H1 (cell line): ENCODE results near the gene SMYD3. TPM values are rescaled to one million over a fixed set of nuclear protein-coding genes. Genes with fewer than 3 reads are reported as not detected.

Experiments
- CTCF ChIA-PET: fragments of 300-600 bp; sonication (Branson Sonifier 250); formaldehyde crosslinking; loops from one replicate; lab custom pipeline; 2021; ENCODE audit not compliant: partially characterized antibody; lab: Charles Lee
- POLR2A ChIA-PET: fragments of 300-600 bp; sonication (Branson Sonifier 250); formaldehyde crosslinking; loops from one replicate; lab custom pipeline; 2021; ENCODE audit warnings: inconsistent platforms; ENCODE audit not compliant: partially characterized antibody; lab: Charles Lee
- DNase-seq, 2 experiments: peaks; one replicate each; pipeline versions ENCODE4 v3.0.0 to v3.0.0-alpha.2; 2010 to 2022; ENCODE audit warnings: low spot score in 2 of 2, low read depth in 1 of 2, mixed read lengths in 1 of 2
- FAIRE-seq: peaks from 2 replicates; lab custom pipeline; 2011; peaks lifted over from hg19 to GRCh38; lab: Jason Lieb, UNC
- H2AFZ ChIP-seq: 2 replicates; pipeline ENCODE4 v1.8.1; 2012; ENCODE audit warnings: low read length, inconsistent platforms
- H2AK5ac ChIP-seq: 2 replicates; pipeline ENCODE4 v1.6.1; 2013; ENCODE audit warnings: low read depth, low read length
- H2BK120ac ChIP-seq: replicated peaks from 2 replicates; pipeline ENCODE3; 2013; ENCODE audit warnings: low read depth, low read length, inconsistent platforms
- H2BK12ac ChIP-seq: 2 replicates; pipeline ENCODE4 v1.6.1; 2013; ENCODE audit warnings: low read depth, low read length
- H2BK15ac ChIP-seq: 2 replicates; pipeline ENCODE4 v1.6.1; 2013; ENCODE audit warnings: low read length
- H2BK20ac ChIP-seq: 2 replicates; pipeline ENCODE4 v1.6.1; 2013; ENCODE audit warnings: low read length
- H2BK5ac ChIP-seq: 2 replicates; pipeline ENCODE4 v1.6.1; 2013; ENCODE audit warnings: low read depth, low read length
- H3K14ac ChIP-seq: 2 replicates; pipeline ENCODE4 v1.6.1; 2013; ENCODE audit warnings: inconsistent platforms; ENCODE audit not compliant: insufficient read length
- H3K18ac ChIP-seq: 2 replicates; pipeline ENCODE4 v1.6.1; 2013; ENCODE audit warnings: low read length; ENCODE audit errors: extremely low read depth
- H3K23ac ChIP-seq: 2 replicates; pipeline ENCODE4 v1.6.1; 2013; ENCODE audit warnings: inconsistent platforms; ENCODE audit not compliant: insufficient read length
- H3K23me2 ChIP-seq: 2 replicates; pipeline ENCODE4 v1.6.1; 2013; ENCODE audit warnings: low read depth, low read length
- H3K27ac ChIP-seq: 2 replicates; pipeline ENCODE4 v1.6.1; 2011; ENCODE audit warnings: low read depth, low read length, inconsistent platforms
- H3K27me3 ChIP-seq, 4 experiments: replicated peaks in 1 of 4; 1 replicate in 1 of 4; 2 replicates in 3 of 4; pipeline versions ENCODE4 v1.6.1 to v1.8.1; 2011 to 2013; ENCODE audit warnings: low read length in 3 of 4, mild to moderate bottlenecking in 3 of 4, inconsistent platforms in 2 of 4, mixed read lengths in 2 of 4, moderate library complexity in 1 of 4; ENCODE audit not compliant: control insufficient read depth in 3 of 4, insufficient read depth in 3 of 4; ENCODE audit errors: extremely low read depth in 1 of 4
- H3K36me3 ChIP-seq, 4 experiments: 2 replicates each; pipeline versions ENCODE4 v1.6.1 to v1.8.1; 2011 to 2013; ENCODE audit warnings: mild to moderate bottlenecking in 4 of 4, low read length in 3 of 4, moderate library complexity in 2 of 4, control low read depth in 1 of 4, inconsistent platforms in 1 of 4; ENCODE audit not compliant: insufficient read depth in 4 of 4, control insufficient read depth in 2 of 4
- H3K4ac ChIP-seq: replicated peaks from 2 replicates; pipeline ENCODE3; 2013; ENCODE audit warnings: low read length, low read depth, mixed read lengths, inconsistent platforms; ENCODE audit not compliant: insufficient read length
- H3K4me1 ChIP-seq, 4 experiments: replicated peaks in 1 of 4; 1 replicate in 1 of 4; 2 replicates in 3 of 4; pipeline versions ENCODE4 v1.6.1 to v1.8.1; 2011 to 2013; ENCODE audit warnings: low read length in 3 of 4, inconsistent platforms in 2 of 4, mixed read lengths in 1 of 4; ENCODE audit not compliant: insufficient read depth in 4 of 4, control insufficient read depth in 3 of 4
- H3K4me2 ChIP-seq, 2 experiments: 2 replicates each; pipeline versions ENCODE4 v1.6.1 to v1.8.1; 2011 to 2013; ENCODE audit warnings: low read depth in 2 of 2, low read length in 2 of 2, control low read depth in 1 of 2, inconsistent platforms in 1 of 2, mild to moderate bottlenecking in 1 of 2; ENCODE audit not compliant: insufficient read depth in 1 of 2
- H3K4me3 ChIP-seq, 4 experiments: fragments of 200-600, 300-600 bp in 1 of 4; sonication (generic), shearing (Covaris generic), sonication (Bioruptor Twin) in 1 of 4; 2 replicates each; pipeline versions ENCODE4 v1.5.1 to v1.8.1; 2011 to 2016; ENCODE audit warnings: low read length in 4 of 4, low read depth in 3 of 4, control low read depth in 2 of 4, inconsistent platforms in 2 of 4, mild to moderate bottlenecking in 2 of 4, mixed read lengths in 1 of 4, moderate library complexity in 1 of 4; ENCODE audit not compliant: insufficient read depth in 2 of 4; ENCODE audit errors: extremely low read depth in 1 of 4
- H3K56ac ChIP-seq: replicated peaks from 2 replicates; pipeline ENCODE3; 2013; ENCODE audit warnings: low read depth, mild to moderate bottlenecking, mixed read lengths, low read length, inconsistent platforms; ENCODE audit not compliant: insufficient read length
- H3K79me1 ChIP-seq: 2 replicates; pipeline ENCODE4 v1.6.1; 2013; ENCODE audit warnings: low read depth, low read length, control low read depth
- H3K79me2 ChIP-seq, 2 experiments: 2 replicates each; pipeline versions ENCODE4 v1.6.1 to v1.8.1; 2012 to 2013; ENCODE audit warnings: low read length in 2 of 2, mild to moderate bottlenecking in 2 of 2, inconsistent platforms in 1 of 2; ENCODE audit not compliant: insufficient read depth in 2 of 2, control insufficient read depth in 1 of 2
- H3K9ac ChIP-seq, 4 experiments: replicated peaks in 1 of 4; 1 replicate in 1 of 4; 2 replicates in 3 of 4; pipeline versions ENCODE4 v1.6.1 to v1.8.1; 2011 to 2013; ENCODE audit warnings: low read depth in 3 of 4, low read length in 3 of 4, control low read depth in 2 of 4, mild to moderate bottlenecking in 2 of 4, moderate library complexity in 2 of 4, inconsistent platforms in 1 of 4; ENCODE audit errors: extremely low read depth in 1 of 4
- H3K9me3 ChIP-seq, 2 experiments: 2 replicates each; pipeline versions ENCODE4 v1.6.1 to v1.8.1; 2012 to 2013; ENCODE audit warnings: mild to moderate bottlenecking in 2 of 2, moderate library complexity in 2 of 2, control low read depth in 1 of 2, inconsistent platforms in 1 of 2, low read depth in 1 of 2, low read length in 1 of 2, mixed read lengths in 1 of 2; ENCODE audit not compliant: insufficient read depth in 2 of 2
- H4K20me1 ChIP-seq, 2 experiments: replicated peaks in 1 of 2; 2 replicates each; pipeline versions ENCODE3 to v1.8.1; 2011 to 2013; ENCODE audit warnings: inconsistent platforms in 2 of 2, low read length in 2 of 2, mild to moderate bottlenecking in 1 of 2; ENCODE audit not compliant: insufficient read depth in 2 of 2, control insufficient read depth in 1 of 2
- H4K5ac ChIP-seq: 2 replicates; pipeline ENCODE4 v1.6.1; 2013; ENCODE audit warnings: low read length, low read depth, mixed read lengths, inconsistent platforms; ENCODE audit not compliant: insufficient read length
- H4K8ac ChIP-seq: 2 replicates; pipeline ENCODE4 v1.8.0; 2013; ENCODE audit warnings: mild to moderate bottlenecking, moderate library complexity, low read length, inconsistent platforms; ENCODE audit not compliant: insufficient read depth; ENCODE audit errors: extremely low read depth
- H4K91ac ChIP-seq: replicated peaks from 2 replicates; pipeline ENCODE3; 2013; ENCODE audit warnings: low read length, mixed read lengths, inconsistent platforms; ENCODE audit not compliant: insufficient read length
- ASH2L ChIP-seq: fragments of 200-600, 300-600 bp; sonication (generic); IDR thresholded peaks from one replicate; pipeline ENCODE4 v1.7.1; 2017; ENCODE audit warnings: low read length
- EGR1 ChIP-seq: IDR thresholded peaks from 2 replicates; pipeline ENCODE4 v1.6.1; 2011; ENCODE audit warnings: low read depth, low read length, borderline replicate concordance
- GABPA ChIP-seq: IDR thresholded peaks from 2 replicates; pipeline ENCODE4 v1.6.1; 2011; ENCODE audit warnings: mild to moderate bottlenecking, low read length, moderate library complexity, borderline replicate concordance; ENCODE audit not compliant: insufficient read depth
- KDM1A ChIP-seq: fragments of 200-600, 300-600 bp; sonication (generic); IDR thresholded peaks from 2 replicates; pipeline ENCODE4 v1.7.1; 2016; ENCODE audit warnings: mild to moderate bottlenecking, low read length, borderline replicate concordance
- NANOG ChIP-seq: IDR thresholded peaks from 2 replicates; pipeline ENCODE4 v1.6.1; 2011; ENCODE audit warnings: low read length, low read depth, mild to moderate bottlenecking, inconsistent platforms; ENCODE audit not compliant: insufficient read depth, poor library complexity, severe bottlenecking
- POLR2A ChIP-seq, 2 experiments: IDR thresholded peaks; 1 replicate in 1 of 2; 2 replicates in 1 of 2; pipeline ENCODE4 v1.6.1; 2011; ENCODE audit warnings: low read depth in 2 of 2, low read length in 2 of 2, mild to moderate bottlenecking in 2 of 2; ENCODE audit errors: control extremely low read depth in 1 of 2
- RXRA ChIP-seq: IDR thresholded peaks from 2 replicates; pipeline ENCODE4 v1.6.1; 2011; ENCODE audit warnings: low read depth, mild to moderate bottlenecking, low read length, moderate library complexity; ENCODE audit not compliant: insufficient read depth
- SIRT6 ChIP-seq: IDR thresholded peaks from one replicate; pipeline ENCODE4 v1.7.1; 2012; ENCODE audit warnings: low read length, inconsistent platforms
- SP1 ChIP-seq: IDR thresholded peaks from 2 replicates; pipeline ENCODE4 v1.6.1; 2011; ENCODE audit warnings: low read depth, low read length
- SRF ChIP-seq: IDR thresholded peaks from 2 replicates; pipeline ENCODE4 v1.6.1; 2011; ENCODE audit warnings: mild to moderate bottlenecking, low read depth, low read length, moderate library complexity
- whole genome bisulfite sequencing, 2 experiments: shearing (Covaris generic) in 1 of 2; methylation state at CpG; one replicate each; pipeline versions ENCODE4 v1.1.6 to v1.1.7; 2013 to 2015; ENCODE audit warnings: low lambda C conversion rate in 2 of 2, mixed read lengths in 2 of 2, inconsistent platforms in 1 of 2, low coverage in 1 of 2, missing lambda C conversion rate in 1 of 2; ENCODE audit not compliant: insufficient replicate concordance in 2 of 2, insufficient coverage in 1 of 2, insufficient read length in 1 of 2; ENCODE audit errors: extremely low coverage in 1 of 2, missing lambda C conversion rate in 1 of 2; 5-methylcytosine and 5-hydroxymethylcytosine counted together
- polyA plus RNA-seq, 7 experiments: library from polyadenylated mRNA; depleted of rRNA in 3 of 7; stranded (reverse) in 5 of 7; unstranded in 2 of 7; fragments of >200 nt in 5 of 7; fragments of 200-250 nt in 2 of 7; gene quantifications; 1 replicate in 5 of 7; 2 replicates in 1 of 7; 4 replicates in 1 of 7; pipeline versions ENCODE4 v1.2.1 to v1.2.3, GENCODE V29; 2011 to 2013; ENCODE audit warnings: missing spikeins in 2 of 7, mixed read lengths in 2 of 7
- total RNA-seq: library from RNA; stranded (reverse); fragmentation: NEBNext Ultra II Directional; extraction: Animal tissue kit (Norgen Biotek cat#: 25700); gene quantifications from 2 replicates; pipeline ENCODE4 v1.2.1, GENCODE V29; 2021
- TF ChIP-seq, protein P1 (sequence below): IDR thresholded peaks from 2 replicates; pipeline ENCODE4 v1.6.1; 2012; ENCODE audit warnings: inconsistent platforms

Gene SMYD3
- total and polyA plus RNA-seq, 2 of the 8 experiments (the other 6 are each of a cell fraction or from before 2014, with no cell fraction given), result 17.3 to 25.4 TPM

- H3K18ac ChIP-seq, result no peak overlapping the region; the same call in 1 of the 2 replicates
- no peak overlapping the region for H3K9ac ChIP-seq
- ChIA-PET POLR2A (interaction anchor here (0.6 kb wide), 2 partner anchors 11 to 308 kb away, joined by 3 read pairs; no protein-coding TSS in a partner anchor), CTCF (interaction anchor here (0.6 to 1.0 kb wide), 2 partner anchors 8 to 9 kb away, joined by 3 to 4 read pairs; no protein-coding TSS in a partner anchor)
- H2BK20ac ChIP-seq, result no peak overlapping the region
- H4K20me1 ChIP-seq, result no peaks in the 10 kb centered on the region
- no peak overlapping the region for H4K8ac ChIP-seq
- H3K9me3 ChIP-seq, result no peaks in the 10 kb centered on the region
- H3K4ac ChIP-seq, result no peak overlapping the region
- H3K27ac ChIP-seq, result no peak overlapping the region
- H2AK5ac ChIP-seq, result no peak overlapping the region; the same call in 1 of the 2 replicates
- H3K27me3 ChIP-seq, result no peaks in the 10 kb centered on the region
- no peak overlapping the region for H4K5ac ChIP-seq
- H2BK15ac ChIP-seq, result no peak overlapping the region
- H3K79me2 ChIP-seq, result no peaks in the 10 kb centered on the region; a peak in 1 of 4 replicates
- no peaks in the 10 kb centered on the region for H3K79me1 ChIP-seq
- no peak overlapping the region for H3K4me3 ChIP-seq
- H3K4me2 ChIP-seq, result no peak overlapping the region
- TF ChIP-seq ASH2L (no peak), GABPA (no peak), NANOG (no peak), SIRT6 (no peak), POLR2A (IDR thresholded peaks at IDR 0.05; ENCODE audit: control extremely low read depth in 1 of 2, low read depth in 2 of 2, low read length in 2 of 2) (no peak), SRF (no peak), SP1 (no peak), EGR1 (no peak), RXRA (no peak), KDM1A (no peak)
- TF ChIP-seq, protein P1, sequence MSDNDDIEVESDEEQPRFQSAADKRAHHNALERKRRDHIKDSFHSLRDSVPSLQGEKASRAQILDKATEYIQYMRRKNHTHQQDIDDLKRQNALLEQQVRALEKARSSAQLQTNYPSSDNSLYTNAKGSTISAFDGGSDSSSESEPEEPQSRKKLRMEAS, result no peak
- peak overlapping the region; percentile 23; the same call in 1 of the 2 replicates for H2BK12ac ChIP-seq
- H2BK120ac ChIP-seq, result no peak overlapping the region
- peak overlapping the region; percentile 25 for H4K91ac ChIP-seq
- FAIRE-seq (peak; percentile 79), DNase-seq (no peak)
- H3K23ac ChIP-seq, result no peak overlapping the region
- 87% methylated on average over 7 of the region's 7 CpGs; no CpG with 5 or more reads in 1 of the 2 experiments for WGBS, 2 experiments
- peaks cover 4 to 10% (median 5%) of the 10 kb centered on the region in 4 experiments; a peak in 5 of 7 replicates for H3K4me1 ChIP-seq
- H3K56ac ChIP-seq, result no peak overlapping the region
- H3K14ac ChIP-seq, result no peak overlapping the region
- no peak overlapping the region for H2AFZ ChIP-seq
- H3K36me3 ChIP-seq, result no peaks in the 10 kb centered on the region
- H3K23me2 ChIP-seq, result no peaks in the 10 kb centered on the region
- no peak overlapping the region for H2BK5ac ChIP-seq
These were observed 81.8 kb downstream of the SMYD3 start for GRCh38 chr1:246425139-246425794.
